Inferior parietal cortex (tissue), 1 donor: ENCODE data around the gene ZBTB18.
A peak's percentile ranks its signal among the peaks of the same experiment; 100 is the strongest.

Experiments
- DNase-seq: peaks from one replicate; pipeline ENCODE4 v3.0.0-alpha.2; 2016; ENCODE audit errors: extremely low spot score

Gene ZBTB18

GRCh38 chr1:244088161-244088560 is 37.1 kb downstream of the ZBTB18 start:
- no peak for DNase-seq

DNA sequence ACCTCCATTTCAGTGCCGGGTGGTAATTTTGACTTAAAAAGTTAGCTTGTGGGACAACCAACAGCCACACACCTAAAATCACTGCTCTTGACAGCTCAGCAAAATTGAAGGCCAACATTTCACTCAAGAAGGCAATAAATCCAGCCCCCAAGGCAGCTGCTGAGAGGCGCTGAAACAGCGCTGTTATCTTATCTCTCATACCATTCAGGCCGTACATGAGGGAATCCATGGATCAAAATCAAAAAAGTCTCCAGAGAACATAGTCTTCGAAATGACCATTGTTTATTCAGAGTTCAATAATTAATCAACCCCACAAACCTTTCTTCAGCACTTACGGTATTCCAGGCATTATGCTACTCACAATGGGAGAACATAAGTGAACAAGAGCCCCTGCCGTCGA is 38.5 kb downstream of the ZBTB18 start:
- no peak for DNase-seq

DNA sequence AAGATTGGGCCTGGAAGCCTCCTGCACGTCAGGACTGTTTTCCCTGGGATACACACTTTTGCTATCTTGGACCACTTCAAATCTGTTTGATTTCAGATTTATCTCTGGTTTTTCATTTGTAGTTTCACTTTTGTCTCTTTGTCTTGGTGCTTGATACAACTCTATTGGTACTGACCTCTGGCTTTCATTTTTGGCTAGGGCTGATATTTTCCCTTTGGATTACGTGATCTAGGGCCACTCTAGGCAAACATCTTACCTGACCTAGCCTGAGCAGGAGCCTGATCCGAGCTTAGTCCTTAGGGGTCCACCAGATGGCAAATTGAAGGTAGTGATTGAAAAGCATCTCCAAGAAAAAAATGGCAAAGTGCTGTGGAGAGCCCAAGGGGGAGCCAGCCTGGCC is 39.6 kb downstream of the ZBTB18 start:
- no peak for DNase-seq

DNA sequence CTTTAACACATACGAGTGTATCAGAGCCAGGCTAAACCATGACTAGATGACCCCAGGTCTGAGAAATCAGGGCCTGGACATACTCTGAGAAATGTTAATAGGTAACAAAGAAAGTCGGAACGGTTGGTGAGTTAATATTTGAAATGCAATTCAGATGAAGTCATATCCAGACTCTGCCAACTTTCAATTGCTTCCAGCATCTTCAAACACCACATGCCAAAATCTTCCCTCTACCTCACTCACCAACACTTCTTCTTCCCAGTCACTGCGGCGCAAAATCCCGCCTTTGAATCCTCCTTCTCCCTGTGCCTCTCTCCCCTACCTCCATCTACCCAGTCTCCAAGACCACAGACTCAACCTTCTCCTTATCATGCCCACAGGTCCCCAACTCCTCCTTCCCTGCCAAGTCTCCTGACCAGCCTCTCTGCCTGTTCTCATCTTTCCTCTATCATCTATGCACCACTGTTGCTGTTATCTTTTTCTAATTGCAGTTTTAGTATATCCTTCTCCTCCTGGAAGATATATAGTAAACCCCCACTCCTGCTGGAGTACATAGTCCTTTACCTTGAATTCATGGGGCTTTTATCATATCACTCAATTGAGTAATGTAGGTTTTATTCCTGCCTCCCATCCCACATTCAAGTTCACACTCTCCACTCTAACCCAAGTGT is 41.3 kb downstream of the ZBTB18 start:
- DNase-seq: peak; percentile 17

GRCh38 chr1:244092964-244093638 is 42.0 kb downstream of the ZBTB18 start:
- DNase-seq: no peak

- no peak for DNase-seq
Observed at GRCh38 chr1:244094880-244095528, 43.9 kb downstream of the ZBTB18 start.

DNA sequence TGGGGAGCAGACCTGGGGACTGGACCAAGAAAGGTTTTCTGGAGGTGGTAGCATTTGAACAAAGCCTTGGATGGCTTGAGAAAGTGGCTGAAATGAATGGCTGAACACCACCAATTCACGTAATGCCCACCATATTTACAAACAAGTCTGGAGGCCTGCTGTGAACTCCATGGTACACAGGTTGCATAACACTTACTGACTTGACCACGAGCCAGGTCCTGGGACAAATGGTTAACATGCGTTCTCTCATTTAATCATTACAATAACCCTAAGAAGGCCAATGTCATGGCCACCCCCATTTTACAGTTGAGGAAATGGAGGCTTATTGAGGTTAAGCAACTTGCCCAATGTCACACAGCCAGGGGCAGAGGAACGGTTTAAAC is 44.4 kb downstream of the ZBTB18 start:
- DNase-seq: no peak

- no peak for DNase-seq
Observed at GRCh38 chr1:244096066-244096610, 45.1 kb downstream of the ZBTB18 start.

GRCh38 chr1:244096691-244097090 is 45.6 kb downstream of the ZBTB18 start:
- DNase-seq: no peak

- no peak for DNase-seq
Observed at GRCh38 chr1:244097523-244098405, 46.7 kb downstream of the ZBTB18 start.

DNA sequence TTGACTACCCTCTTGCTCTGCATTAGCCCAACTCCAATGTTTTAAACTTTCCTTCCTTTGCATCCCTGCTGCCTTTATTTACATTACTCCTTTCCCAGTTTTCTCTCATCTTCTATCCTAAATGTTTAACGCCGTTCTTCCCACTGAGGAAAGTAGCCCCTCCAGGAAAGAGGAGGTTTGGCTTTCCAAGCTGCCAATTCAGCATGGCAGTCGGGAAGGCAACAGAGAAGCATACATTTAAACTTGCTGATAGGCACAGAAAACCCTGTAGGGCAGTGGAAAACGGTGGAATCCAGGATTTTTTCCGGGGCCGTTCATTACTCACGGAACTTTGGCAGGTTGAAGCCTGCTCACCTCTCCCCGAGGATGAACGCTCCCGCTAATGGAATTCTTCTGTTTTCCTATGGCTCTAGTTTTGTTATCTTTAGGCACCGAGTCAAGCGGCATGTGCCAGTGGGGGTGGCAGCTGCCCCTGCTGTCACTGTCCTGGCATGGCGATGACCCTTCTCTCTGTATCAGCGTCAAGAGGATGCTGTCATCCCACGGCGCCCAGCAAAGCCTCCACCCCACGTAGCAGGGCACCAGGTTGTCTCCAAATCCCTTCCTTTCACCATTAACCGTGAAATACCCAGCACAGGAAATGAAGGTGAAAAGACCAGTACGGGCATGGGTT is 48.3 kb downstream of the ZBTB18 start:
- DNase-seq: no peak

GRCh38 chr1:244100276-244100675 is 49.2 kb downstream of the ZBTB18 start:
- DNase-seq: no peak

GRCh38 chr1:244100704-244101453 is 49.8 kb downstream of the ZBTB18 start:
- peak; percentile 28 for DNase-seq

DNA sequence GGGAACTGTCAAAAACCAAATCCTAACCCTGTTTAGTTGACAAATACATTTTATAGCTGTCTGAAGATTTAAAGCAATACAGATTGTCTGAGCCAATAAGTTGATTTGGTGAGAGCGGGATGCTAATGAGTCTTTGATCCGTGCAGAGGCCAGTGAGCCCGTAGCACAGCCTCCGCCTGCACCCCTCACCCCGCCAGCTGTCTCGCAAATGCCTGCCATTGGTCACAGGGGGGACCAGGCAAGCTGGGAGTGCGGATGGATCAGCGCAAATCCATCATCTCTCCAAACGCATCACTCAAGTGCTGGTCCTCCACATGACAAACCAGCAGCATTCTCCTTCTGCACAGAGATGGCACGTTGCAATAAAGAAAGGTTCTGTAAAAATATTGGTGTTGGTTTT is 51.0 kb downstream of the ZBTB18 start:
- no peak for DNase-seq

DNA sequence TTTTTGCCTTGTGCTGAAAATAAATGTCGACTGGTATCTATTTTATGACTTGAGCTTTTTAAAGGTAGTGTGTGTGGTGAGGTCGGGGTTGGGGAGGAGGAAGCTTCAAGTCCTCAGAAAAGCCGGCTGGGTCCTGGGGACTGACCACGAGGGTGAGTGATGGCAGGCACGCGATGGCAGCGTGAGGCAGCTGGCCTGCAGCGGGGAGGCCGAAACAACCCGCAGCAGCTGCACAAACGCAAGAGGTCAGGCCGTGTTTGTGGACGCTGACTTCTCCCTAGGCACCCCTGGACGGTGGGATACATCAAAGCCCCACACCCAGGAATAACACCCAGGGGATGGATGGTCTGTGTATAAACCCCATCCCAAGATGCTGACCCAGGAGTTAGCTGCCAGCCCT is 51.4 kb downstream of the ZBTB18 start:
- no peak for DNase-seq

- no peak for DNase-seq
Observed at GRCh38 chr1:244104309-244105060, 53.4 kb downstream of the ZBTB18 start.

- DNase-seq: no peak
Observed at GRCh38 chr1:244106176-244106575, 55.1 kb downstream of the ZBTB18 start.
